ENCODE measurements around the gene NBR1. TPM values are rescaled to one million over a fixed set of nuclear protein-coding genes. Genes with fewer than 3 reads are reported as not detected.
A peak's percentile ranks its signal among the peaks of the same experiment; 100 is the strongest.
"Not testable (repeated sequence)": the region's sequence is repeated elsewhere in the genome, so short reads cannot be mapped to it uniquely, and the experiment has no call there.

The NBR1 gene
- total RNA-seq, 1 donor from 2014 or later, result 103 TPM

- intact Hi-C loops (cut with micrococcal nuclease), result no loop called here
- no peaks in the 10 kb centered on the region for H3K9me3 ChIP-seq (replicated peaks)
- no peaks in the 10 kb centered on the region for H3K27me3 ChIP-seq (ENCODE audit: low read depth)
- H3K27ac ChIP-seq (replicated peaks), result no peak overlapping the region
- peaks cover 6% of the 10 kb centered on the region for H3K36me3 ChIP-seq
- H3K4me1 ChIP-seq, result no peaks in the 10 kb centered on the region
- DNase-seq, result no peak
- no peak overlapping the region for H3K4me3 ChIP-seq
- TF ChIP-seq, protein P1, sequence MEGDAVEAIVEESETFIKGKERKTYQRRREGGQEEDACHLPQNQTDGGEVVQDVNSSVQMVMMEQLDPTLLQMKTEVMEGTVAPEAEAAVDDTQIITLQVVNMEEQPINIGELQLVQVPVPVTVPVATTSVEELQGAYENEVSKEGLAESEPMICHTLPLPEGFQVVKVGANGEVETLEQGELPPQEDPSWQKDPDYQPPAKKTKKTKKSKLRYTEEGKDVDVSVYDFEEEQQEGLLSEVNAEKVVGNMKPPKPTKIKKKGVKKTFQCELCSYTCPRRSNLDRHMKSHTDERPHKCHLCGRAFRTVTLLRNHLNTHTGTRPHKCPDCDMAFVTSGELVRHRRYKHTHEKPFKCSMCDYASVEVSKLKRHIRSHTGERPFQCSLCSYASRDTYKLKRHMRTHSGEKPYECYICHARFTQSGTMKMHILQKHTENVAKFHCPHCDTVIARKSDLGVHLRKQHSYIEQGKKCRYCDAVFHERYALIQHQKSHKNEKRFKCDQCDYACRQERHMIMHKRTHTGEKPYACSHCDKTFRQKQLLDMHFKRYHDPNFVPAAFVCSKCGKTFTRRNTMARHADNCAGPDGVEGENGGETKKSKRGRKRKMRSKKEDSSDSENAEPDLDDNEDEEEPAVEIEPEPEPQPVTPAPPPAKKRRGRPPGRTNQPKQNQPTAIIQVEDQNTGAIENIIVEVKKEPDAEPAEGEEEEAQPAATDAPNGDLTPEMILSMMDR (IDR thresholded peaks at IDR 0.05; ENCODE audit: borderline replicate concordance), result no peak
Observed at GRCh38 chr17:43224146-43224705, 53.2 kb downstream of the NBR1 start.

- H3K27ac ChIP-seq (replicated peaks), result no peak overlapping the region
- H3K4me3 ChIP-seq, result no peak overlapping the region
- H3K36me3 ChIP-seq, result peaks cover 6% of the 10 kb centered on the region
- intact Hi-C loops (cut with micrococcal nuclease), result no loop called here
- H3K9me3 ChIP-seq (replicated peaks), result no peaks in the 10 kb centered on the region
- H3K4me1 ChIP-seq, result no peaks in the 10 kb centered on the region
- H3K27me3 ChIP-seq (ENCODE audit: low read depth), result no peaks in the 10 kb centered on the region
- DNase-seq, result no peak
- TF ChIP-seq, protein P1 (IDR thresholded peaks at IDR 0.05; ENCODE audit: borderline replicate concordance), result no peak
Observed at GRCh38 chr17:43226393-43226792, 55.4 kb downstream of the NBR1 start.

DNA sequence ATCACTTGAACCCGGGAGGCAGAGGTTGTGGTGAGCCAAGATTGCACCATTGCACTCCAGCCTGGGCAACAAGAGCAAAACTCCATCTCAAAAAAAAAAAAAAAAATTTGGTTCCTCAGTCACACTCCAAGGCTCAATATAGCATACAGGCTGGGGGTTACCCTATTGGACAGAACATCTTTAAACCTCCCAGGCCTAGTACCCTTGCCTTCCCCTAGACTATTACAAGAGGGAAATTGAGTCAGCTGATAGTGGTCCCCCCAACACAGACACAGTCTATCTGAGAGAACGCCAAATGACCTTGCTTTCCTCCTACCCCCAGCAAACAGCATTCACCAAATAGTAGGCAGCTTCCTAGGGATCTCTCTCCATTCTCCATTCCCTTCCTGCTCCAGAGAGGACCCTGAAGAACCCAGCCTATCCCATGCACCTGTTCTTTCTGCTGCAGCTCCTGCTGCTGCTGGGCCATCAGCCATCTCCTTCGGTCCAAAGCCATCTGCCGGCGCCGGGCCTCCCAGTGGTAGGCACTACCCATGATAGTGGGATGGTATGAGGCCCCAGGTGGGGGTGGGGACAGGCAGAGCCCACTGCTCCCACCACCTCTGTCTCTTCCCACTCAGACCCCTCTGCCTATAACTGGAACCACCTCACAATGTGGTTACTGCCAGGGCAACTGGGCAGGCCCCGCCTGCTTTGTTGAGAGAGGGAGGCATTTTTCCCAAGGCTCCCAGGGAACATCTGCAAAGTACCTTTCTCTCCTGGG lies 57.2 kb downstream of the NBR1 start, which contains the start of gene CCDC200:
Gene CCDC200, minus strand, starts transcription at position 604 of the 763 bp plus-strand sequence. Its CDS starts 69 bp downstream, at position 535.
- H3K4me3 ChIP-seq; H3K9me3 ChIP-seq (replicated peaks); H3K4me1 ChIP-seq; H3K27me3 ChIP-seq (ENCODE audit: low read depth); DNase-seq; H3K36me3 ChIP-seq; H3K27ac ChIP-seq (replicated peaks); intact Hi-C loops (cut with micrococcal nuclease): not testable (repeated sequence)

DNA sequence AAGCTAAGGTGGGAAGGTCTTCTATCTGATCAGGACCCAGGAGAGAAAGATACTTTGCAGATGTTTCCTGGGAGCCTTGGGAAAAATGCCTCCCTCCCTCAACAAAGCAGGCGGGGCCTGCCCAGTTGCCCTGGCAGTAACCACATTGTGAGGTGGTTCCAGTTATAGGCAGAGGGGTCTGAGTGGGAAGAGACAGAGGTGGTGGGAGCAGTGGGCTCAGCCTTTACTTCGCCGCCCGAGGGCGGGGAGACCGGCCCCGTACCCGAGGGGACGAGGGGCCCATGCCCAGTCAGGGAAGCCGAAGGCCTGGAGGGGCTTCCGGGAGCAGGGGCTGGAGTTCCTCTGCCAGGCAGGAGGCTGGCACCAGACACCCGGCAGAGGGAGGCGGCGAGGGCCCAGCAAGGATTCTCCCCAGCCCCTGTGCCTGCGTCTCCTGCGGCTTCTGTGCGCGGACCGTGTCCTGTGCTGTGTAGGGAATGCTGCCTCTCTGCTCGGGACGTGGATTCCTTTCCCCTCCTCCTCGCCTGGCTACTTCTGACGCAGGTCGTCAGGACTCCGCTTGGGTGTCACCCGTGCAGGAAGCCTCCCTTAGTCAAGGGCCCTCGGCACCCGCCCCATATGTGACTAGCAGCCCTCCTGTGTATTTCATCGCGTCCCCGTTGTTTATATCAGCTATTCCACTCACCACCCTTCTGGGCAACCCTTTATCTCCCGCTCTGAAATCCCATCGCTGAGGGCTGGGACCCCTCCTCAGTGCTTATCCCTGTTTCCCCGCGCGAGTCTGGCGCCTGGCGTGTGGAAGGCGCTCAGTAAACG lies 60.4 kb downstream of the NBR1 start:
- H3K27me3 ChIP-seq (ENCODE audit: low read depth); H3K4me1 ChIP-seq; H3K36me3 ChIP-seq; DNase-seq; intact Hi-C loops (cut with micrococcal nuclease); H3K9me3 ChIP-seq (replicated peaks); H3K27ac ChIP-seq (replicated peaks): not testable (repeated sequence)
- peak overlapping the region; percentile 37 for H3K4me3 ChIP-seq

GRCh38 chr17:43232021-43232699 lies 61.1 kb downstream of the NBR1 start:
- intact Hi-C loops (cut with micrococcal nuclease); H3K36me3 ChIP-seq: not testable (repeated sequence)
- H3K4me3 ChIP-seq, result peak overlapping the region; percentile 37

DNA sequence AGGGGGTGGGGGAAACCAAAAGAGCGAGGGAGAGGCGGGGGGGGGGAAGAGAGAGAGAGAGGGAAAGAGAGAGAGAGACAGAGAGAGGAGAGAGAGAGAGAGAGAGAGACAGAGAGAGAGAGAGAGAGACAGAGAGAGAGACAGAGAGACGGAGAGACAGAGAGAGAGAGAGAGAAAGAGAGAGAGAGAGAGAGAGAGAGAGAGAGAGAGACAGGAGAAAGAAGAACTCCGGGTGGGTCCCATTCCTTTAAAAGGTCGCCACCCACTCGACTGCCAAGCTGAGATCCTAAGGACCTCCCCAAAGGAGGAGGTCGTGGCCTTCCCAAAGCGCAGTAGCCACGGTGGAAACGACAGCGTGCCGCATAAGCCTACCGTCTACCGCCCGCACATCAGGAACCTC lies 62.2 kb downstream of the NBR1 start:
- DNase-seq; H3K4me1 ChIP-seq; H3K4me3 ChIP-seq; H3K27me3 ChIP-seq (ENCODE audit: low read depth); H3K9me3 ChIP-seq (replicated peaks); H3K27ac ChIP-seq (replicated peaks); H3K36me3 ChIP-seq; intact Hi-C loops (cut with micrococcal nuclease): not testable (repeated sequence)

More at GRCh38 chr17:43232021-43232699, 61.1 kb downstream of the NBR1 start:
- H3K9me3 ChIP-seq (replicated peaks); H3K27me3 ChIP-seq (ENCODE audit: low read depth); H3K4me1 ChIP-seq; DNase-seq: not testable (repeated sequence)
- H3K27ac ChIP-seq (replicated peaks), result peak overlapping the region; percentile 4

DNA sequence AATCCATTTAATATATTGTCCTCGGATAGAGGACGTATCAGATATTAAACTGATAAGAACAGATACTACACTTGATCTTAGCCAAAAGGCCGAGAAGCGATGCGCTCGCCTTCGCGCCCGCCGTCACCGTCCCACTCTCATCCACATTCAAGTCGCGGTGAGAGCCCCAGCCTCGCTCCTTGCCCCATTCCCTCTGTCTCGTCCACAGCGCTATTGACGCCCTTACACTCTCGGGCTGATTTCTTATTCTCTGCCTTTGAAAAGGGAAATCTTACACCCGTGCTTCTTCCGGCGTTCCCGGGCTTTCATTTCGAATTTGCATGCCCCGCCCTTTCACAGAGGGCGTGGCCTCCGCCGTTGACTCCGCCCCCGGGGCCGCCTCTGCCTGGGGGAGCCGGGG lies 62.9 kb downstream of the NBR1 start, which contains the start of gene RNU2-1:
Gene RNU2-1, minus strand, starts transcription at position 101 of the 400 bp plus-strand sequence.
- H3K4me3 ChIP-seq; H3K27ac ChIP-seq (replicated peaks); intact Hi-C loops (cut with micrococcal nuclease); H3K9me3 ChIP-seq (replicated peaks); H3K36me3 ChIP-seq; H3K27me3 ChIP-seq (ENCODE audit: low read depth); H3K4me1 ChIP-seq; DNase-seq: not testable (repeated sequence)

DNA sequence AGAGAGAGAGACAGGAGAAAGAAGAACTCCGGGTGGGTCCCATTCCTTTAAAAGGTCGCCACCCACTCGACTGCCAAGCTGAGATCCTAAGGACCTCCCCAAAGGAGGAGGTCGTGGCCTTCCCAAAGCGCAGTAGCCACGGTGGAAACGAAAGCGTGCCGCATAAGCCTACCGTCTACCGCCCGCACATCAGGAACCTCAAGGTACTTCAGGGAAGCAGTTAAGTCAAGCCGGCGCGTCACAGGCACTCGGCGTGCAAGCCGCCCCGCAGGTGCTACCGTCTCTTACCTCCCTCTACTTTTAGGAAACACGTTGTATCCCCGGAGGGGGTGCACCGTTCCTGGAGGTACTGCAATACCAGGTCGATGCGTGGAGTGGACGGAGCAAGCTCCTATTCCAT lies 68.6 kb downstream of the NBR1 start:
- intact Hi-C loops (cut with micrococcal nuclease); H3K4me1 ChIP-seq; H3K9me3 ChIP-seq (replicated peaks); H3K36me3 ChIP-seq; H3K27ac ChIP-seq (replicated peaks); H3K4me3 ChIP-seq; H3K27me3 ChIP-seq (ENCODE audit: low read depth); DNase-seq: not testable (repeated sequence)

- H3K27ac ChIP-seq (replicated peaks); H3K9me3 ChIP-seq (replicated peaks); H3K4me3 ChIP-seq; DNase-seq; H3K4me1 ChIP-seq; intact Hi-C loops (cut with micrococcal nuclease); H3K27me3 ChIP-seq (ENCODE audit: low read depth); H3K36me3 ChIP-seq: not testable (repeated sequence)
Observed at GRCh38 chr17:43240596-43241352, 69.8 kb downstream of the NBR1 start.

DNA sequence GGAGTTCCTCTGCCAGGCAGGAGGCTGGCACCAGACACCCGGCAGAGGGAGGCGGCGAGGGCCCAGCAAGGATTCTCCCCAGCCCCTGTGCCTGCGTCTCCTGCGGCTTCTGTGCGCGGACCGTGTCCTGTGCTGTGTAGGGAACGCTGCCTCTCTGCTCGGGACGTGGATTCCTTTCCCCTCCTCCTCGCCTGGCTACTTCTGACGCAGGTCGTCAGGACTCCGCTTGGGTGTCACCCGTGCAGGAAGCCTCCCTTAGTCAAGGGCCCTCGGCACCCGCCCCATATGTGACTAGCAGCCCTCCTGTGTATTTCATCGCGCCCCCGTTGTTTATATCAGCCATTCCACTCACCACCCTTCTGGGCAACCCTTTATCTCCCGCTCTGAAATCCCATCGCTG lies 75.4 kb downstream of the NBR1 start:
- intact Hi-C loops (cut with micrococcal nuclease); H3K36me3 ChIP-seq; H3K4me1 ChIP-seq; H3K27me3 ChIP-seq (ENCODE audit: low read depth); H3K9me3 ChIP-seq (replicated peaks); DNase-seq: not testable (repeated sequence)
- peak overlapping the region; percentile 70 for H3K27ac ChIP-seq (replicated peaks)
- H3K4me3 ChIP-seq, result peak overlapping the region; percentile 51
